ENCODE results near the gene GNAI2. TPM values are rescaled to one million over a fixed set of nuclear protein-coding genes. Genes with fewer than 3 reads are reported as not detected.

GNAI2 gene
- total RNA-seq, 2 experiments from 2014 or later, result 238 to 242 TPM

DNA sequence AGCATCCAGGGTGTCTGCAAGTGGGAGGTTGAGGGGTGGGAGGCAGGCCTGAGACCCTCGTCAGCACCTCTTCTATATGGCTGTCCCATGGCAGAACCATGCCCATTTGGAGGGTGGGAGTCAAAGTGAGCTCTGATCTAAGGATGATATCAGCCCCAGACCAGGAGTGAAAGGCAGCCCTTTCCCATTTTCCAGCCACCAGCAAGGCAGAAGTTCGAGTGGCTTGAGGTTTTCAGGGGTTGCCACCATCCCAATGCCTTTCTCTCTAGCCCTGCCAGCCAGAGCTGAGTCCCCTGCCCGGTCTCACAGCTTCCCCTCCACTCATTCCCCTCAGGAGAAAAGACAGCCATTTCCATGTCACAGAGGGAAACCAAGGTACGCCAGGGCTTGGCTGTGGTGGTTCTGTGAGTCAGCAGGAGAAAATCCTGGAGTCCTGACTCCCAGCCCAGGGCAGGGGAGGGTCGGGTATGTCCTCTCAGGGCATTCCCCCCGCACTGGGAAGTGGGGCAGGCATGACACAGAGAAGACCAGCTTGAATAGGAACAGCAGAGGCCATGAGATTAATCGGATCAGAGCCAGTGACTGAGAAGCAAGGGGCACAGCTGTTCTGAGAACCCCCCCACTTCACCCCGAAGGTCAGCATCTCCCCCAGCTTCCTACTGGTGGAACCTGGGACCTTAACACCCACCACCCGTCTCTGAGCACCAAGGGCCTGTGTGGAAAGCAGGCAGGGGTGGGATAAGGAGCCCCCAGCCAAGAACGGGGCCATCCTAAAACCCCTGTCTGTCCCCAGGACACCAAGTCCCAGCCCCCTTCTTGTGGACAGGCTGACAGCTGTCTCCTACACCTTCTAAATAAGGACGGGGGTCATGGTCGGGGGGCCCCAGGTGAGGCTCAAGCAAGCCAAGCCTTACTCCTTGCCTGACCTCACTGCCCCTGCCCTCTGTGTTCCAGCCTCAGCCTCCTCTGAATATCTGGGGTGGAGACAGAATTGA lies 31.9 kb upstream of the GNAI2 start:
- H3K9me3 Mint-ChIP-seq, result no peaks in the 10 kb centered on the region
- H3K4me3 Mint-ChIP-seq, result no peak overlapping the region
- H3K4me1 Mint-ChIP-seq (ENCODE audit: low read depth), result no peaks in the 10 kb centered on the region
- ATAC-seq (no peak), DNase-seq (no peak)
- intact Hi-C loops (cut with micrococcal nuclease), result no loop called here
- ChIA-PET POLR2A (interaction anchor here (0.7 to 1.6 kb wide), 5 partner anchors 8 to 33 kb away, joined by 3 to 6 read pairs (median 3); no protein-coding TSS in a partner anchor), CTCF (interaction anchor here (1.5 to 6.5 kb wide), 7 partner anchors 10 to 56 kb away, joined by 4 to 26 read pairs (median 6); no protein-coding TSS in a partner anchor)
- H3K27me3 Mint-ChIP-seq, result peaks cover 50% of the 10 kb centered on the region
- no peak overlapping the region for H3K27ac Mint-ChIP-seq
- TF ChIP-seq, protein P1, sequence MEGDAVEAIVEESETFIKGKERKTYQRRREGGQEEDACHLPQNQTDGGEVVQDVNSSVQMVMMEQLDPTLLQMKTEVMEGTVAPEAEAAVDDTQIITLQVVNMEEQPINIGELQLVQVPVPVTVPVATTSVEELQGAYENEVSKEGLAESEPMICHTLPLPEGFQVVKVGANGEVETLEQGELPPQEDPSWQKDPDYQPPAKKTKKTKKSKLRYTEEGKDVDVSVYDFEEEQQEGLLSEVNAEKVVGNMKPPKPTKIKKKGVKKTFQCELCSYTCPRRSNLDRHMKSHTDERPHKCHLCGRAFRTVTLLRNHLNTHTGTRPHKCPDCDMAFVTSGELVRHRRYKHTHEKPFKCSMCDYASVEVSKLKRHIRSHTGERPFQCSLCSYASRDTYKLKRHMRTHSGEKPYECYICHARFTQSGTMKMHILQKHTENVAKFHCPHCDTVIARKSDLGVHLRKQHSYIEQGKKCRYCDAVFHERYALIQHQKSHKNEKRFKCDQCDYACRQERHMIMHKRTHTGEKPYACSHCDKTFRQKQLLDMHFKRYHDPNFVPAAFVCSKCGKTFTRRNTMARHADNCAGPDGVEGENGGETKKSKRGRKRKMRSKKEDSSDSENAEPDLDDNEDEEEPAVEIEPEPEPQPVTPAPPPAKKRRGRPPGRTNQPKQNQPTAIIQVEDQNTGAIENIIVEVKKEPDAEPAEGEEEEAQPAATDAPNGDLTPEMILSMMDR (IDR thresholded peaks at IDR 0.05), result no peak
- no peaks in the 10 kb centered on the region for H3K36me3 Mint-ChIP-seq (ENCODE audit: low read depth)

DNA sequence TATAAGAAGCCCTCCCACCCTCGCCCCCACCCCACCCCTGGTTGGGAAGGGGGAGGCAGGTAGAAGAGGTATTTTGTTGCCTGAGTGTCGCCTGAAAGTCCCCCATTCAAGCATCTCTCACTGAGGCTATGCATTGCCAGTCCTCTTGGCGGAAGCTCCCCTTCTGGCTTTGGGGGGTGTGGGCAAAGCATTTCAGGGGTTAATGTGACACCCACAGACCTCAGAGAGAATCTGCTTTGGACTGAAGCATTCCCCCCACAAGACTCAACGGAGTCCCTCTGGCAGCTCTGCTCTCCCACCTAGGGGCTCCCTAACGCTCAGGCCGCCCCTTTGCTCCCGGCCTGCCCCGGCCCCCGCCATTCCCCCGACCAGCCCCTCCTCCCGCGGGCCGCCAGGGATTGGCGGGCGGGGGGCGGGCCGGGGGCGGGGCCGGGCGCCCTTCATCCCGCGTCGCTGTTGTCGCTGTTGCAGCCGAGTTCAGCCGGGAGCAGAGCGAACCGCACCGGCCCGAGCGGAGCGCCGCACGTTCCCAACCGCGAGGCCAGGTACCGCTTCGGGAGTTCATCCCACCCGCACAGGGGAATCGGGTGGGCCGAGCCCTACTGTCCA lies 31.1 kb upstream of the GNAI2 start, which contains the start of gene SLC38A3:
SLC38A3 (plus strand) TSS at position 468 of the 609 bp plus-strand sequence. CDS start 8,929 bp downstream, outside the sequence.
- CTCF ChIA-PET, result interaction anchor here (1.7 to 6.0 kb wide), 2 partner anchors 10 to 42 kb away, joined by 6 to 28 read pairs; no protein-coding TSS in a partner anchor
- POLR2A ChIA-PET, result interaction anchor here (1.3 kb wide), 1 partner anchor 32 kb away, joined by 3 read pairs; no protein-coding TSS in a partner anchor
- H3K9me3 Mint-ChIP-seq, result no peaks in the 10 kb centered on the region
- no peak within 1 kb of the TSS for H3K27ac Mint-ChIP-seq
- intact Hi-C loops (cut with micrococcal nuclease), result no loop called here
- H3K27me3 Mint-ChIP-seq, result peaks cover 48% of the 10 kb centered on the region
- ATAC-seq (peak; percentile 43), DNase-seq (peak; percentile 16)
- H3K36me3 Mint-ChIP-seq (ENCODE audit: low read depth), result no peaks in the 10 kb centered on the region
- TF ChIP-seq, protein P1 (IDR thresholded peaks at IDR 0.05), result no peak
- no peak within 1 kb of the TSS for H3K4me3 Mint-ChIP-seq
- H3K4me1 Mint-ChIP-seq (ENCODE audit: low read depth), result no peaks in the 10 kb centered on the region

DNA sequence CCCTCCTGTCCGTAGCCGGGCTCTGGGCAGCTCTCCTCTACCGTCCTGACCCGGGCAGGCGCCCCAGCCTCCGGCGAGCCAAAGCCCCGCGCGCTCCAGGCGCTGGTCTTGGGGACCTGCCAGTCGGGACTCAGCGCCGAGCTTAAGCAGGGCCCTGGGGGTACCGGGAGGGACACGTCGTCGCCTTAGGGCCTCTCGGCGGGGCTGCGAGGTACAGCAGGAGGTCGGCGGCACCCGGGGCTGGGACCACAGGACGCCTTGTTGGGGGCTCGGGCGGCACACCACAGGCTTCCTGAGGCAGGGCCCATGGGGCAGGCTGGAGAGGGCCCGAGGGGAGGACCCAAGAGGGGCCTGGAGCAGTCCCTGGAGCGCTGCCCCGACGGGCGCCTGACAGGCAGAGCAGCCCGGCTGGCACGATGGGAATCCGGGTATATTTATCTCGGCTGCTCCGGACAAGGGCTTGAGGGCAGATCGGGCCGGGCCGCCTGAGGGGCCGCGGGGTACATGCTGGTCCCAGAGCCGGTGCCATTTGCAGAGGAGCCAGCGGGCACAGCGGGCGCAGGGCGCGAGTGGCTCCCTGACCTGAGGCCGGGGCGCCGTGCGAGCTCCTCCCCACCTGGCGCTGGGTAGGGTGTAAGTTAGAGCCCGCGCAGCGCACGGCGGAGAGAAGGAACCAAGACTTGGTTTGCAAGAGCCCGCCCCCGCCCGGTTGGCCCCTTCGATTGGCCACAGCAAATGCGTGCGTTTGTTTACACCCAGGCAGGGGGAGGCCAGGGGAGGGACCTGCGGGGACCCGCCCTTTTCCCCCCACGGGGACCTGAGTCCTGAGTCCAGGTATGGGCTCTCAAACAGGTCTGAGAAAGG lies 30.4 kb upstream of the GNAI2 start:
- Mint-ChIP-seq H3K4me3 (no peak overlapping the region), H3K36me3 (ENCODE audit: low read depth) (no peaks in the 10 kb centered on the region), H3K27ac (no peak overlapping the region), H3K4me1 (ENCODE audit: low read depth) (no peaks in the 10 kb centered on the region), H3K9me3 (no peaks in the 10 kb centered on the region), H3K27me3 (peaks cover 48% of the 10 kb centered on the region)
- ChIA-PET POLR2A (interaction anchor here (1.3 to 1.4 kb wide), 2 partner anchors 33 to 68 kb away, joined by 3 read pairs; no protein-coding TSS in a partner anchor), CTCF (interaction anchor here (1.7 to 6.0 kb wide), 2 partner anchors 11 to 41 kb away, joined by 6 to 28 read pairs; no protein-coding TSS in a partner anchor)
- ATAC-seq (peak; percentile 60), DNase-seq (peak; percentile 61)
- TF ChIP-seq, protein P1 (IDR thresholded peaks at IDR 0.05), result no peak
- intact Hi-C loops (cut with micrococcal nuclease), result no loop called here

DNA sequence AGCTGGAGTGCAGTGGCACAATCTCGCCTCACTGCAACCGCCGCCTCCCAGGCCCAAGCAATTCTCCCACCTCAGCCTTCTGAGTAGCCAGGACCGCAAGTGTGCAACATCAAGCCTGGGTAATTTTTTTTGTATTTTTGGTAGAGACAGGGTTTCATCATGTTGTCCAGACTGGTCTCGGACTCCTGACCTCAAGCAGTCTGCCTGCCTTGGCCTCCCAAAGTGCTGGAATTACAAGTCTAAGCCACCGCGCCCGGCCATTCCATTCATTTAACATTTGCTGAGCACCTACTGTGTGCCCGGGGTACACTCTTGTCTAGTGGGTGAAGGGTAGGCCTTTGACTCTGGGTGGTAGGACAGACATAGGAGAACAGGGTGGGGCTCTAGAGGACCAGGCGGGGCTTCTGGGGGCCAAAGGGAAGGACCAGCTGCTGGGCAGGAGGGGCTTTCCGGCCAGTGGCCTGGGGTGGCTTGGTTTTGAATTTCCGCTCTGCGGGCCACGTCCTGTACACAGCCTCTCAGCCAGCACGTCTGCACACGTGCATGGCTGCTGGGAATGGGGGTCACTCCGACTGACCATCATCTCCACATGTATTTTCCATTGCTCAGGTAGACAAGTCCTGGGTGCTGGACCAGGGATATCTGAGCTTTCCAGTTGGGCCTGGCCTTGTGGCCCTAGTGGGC lies 28.5 kb upstream of the GNAI2 start:
- H3K36me3 Mint-ChIP-seq (ENCODE audit: low read depth), result no peaks in the 10 kb centered on the region
- ChIA-PET CTCF (interaction anchor here (1.0 to 6.0 kb wide), 3 partner anchors 13 to 53 kb away, joined by 3 to 28 read pairs (median 4); no protein-coding TSS in a partner anchor), POLR2A (interaction anchor here (1.4 kb wide), 1 partner anchor 70 kb away, joined by 3 read pairs; no protein-coding TSS in a partner anchor)
- intact Hi-C loops (cut with micrococcal nuclease), result no loop called here
- TF ChIP-seq, protein P1 (IDR thresholded peaks at IDR 0.05), result no peak
- DNase-seq (no peak), ATAC-seq (no peak)
- no peak overlapping the region for H3K27ac Mint-ChIP-seq
- H3K4me1 Mint-ChIP-seq (ENCODE audit: low read depth), result peaks cover 4% of the 10 kb centered on the region
- no peak overlapping the region for H3K4me3 Mint-ChIP-seq
- peaks cover 39% of the 10 kb centered on the region for H3K27me3 Mint-ChIP-seq
- no peaks in the 10 kb centered on the region for H3K9me3 Mint-ChIP-seq
